Endothelial cell of umbilical vein (primary cell): ENCODE data around the gene SH3D21.

Experiments
- CTCF ChIP-seq, 2 donors: IDR thresholded peaks; 1 replicate in 1 of 2; 2 replicates in 1 of 2; pipeline ENCODE4 v1.5.1; 2011; ENCODE audit warnings: low read length in 2 of 2, mild to moderate bottlenecking in 2 of 2, moderate library complexity in 2 of 2, control low read depth in 1 of 2, inconsistent platforms in 1 of 2, low read depth in 1 of 2; ENCODE audit not compliant: insufficient read depth in 1 of 2; ENCODE audit errors: extremely low read depth in 1 of 2
- EZH2 ChIP-seq: IDR thresholded peaks from 2 replicates; pipeline ENCODE4 v1.6.1; 2012; ENCODE audit warnings: borderline replicate concordance, low read depth, mild to moderate bottlenecking, moderate library complexity, low read length, inconsistent platforms; ENCODE audit not compliant: severe bottlenecking
- FOS ChIP-seq: IDR thresholded peaks from 2 replicates; pipeline ENCODE4 v1.6.1; 2011; ENCODE audit warnings: mild to moderate bottlenecking, low read length, moderate library complexity, borderline replicate concordance; ENCODE audit not compliant: insufficient read depth
- GATA2 ChIP-seq: IDR thresholded peaks from 2 replicates; pipeline ENCODE4 v1.7.0; 2011; ENCODE audit warnings: low read depth, mild to moderate bottlenecking, moderate library complexity, mixed read lengths, low read length; ENCODE audit not compliant: insufficient read length, insufficient read depth
- JUN ChIP-seq: IDR thresholded peaks from 2 replicates; pipeline ENCODE4 v1.6.1; 2011; ENCODE audit warnings: borderline replicate concordance, low read depth; ENCODE audit not compliant: insufficient read length, insufficient read depth
- MAX ChIP-seq: IDR thresholded peaks from 2 replicates; pipeline ENCODE4 v1.6.1; 2011; ENCODE audit not compliant: insufficient read depth, insufficient read length
- MYC ChIP-seq: IDR thresholded peaks from one replicate; pipeline ENCODE4 v1.6.1; 2011; ENCODE audit warnings: mild to moderate bottlenecking, low read depth, low read length
- POLR2A ChIP-seq: IDR thresholded peaks from 2 replicates; pipeline ENCODE4 v1.6.1; 2012; ENCODE audit warnings: low read depth, mild to moderate bottlenecking, control low read depth, low read length
- POLR2AphosphoS5 ChIP-seq: IDR thresholded peaks from 2 replicates; pipeline ENCODE4 v1.6.1; 2012; ENCODE audit warnings: low read depth, mild to moderate bottlenecking, control low read depth, low read length, moderate library complexity; ENCODE audit not compliant: insufficient read depth

DNA sequence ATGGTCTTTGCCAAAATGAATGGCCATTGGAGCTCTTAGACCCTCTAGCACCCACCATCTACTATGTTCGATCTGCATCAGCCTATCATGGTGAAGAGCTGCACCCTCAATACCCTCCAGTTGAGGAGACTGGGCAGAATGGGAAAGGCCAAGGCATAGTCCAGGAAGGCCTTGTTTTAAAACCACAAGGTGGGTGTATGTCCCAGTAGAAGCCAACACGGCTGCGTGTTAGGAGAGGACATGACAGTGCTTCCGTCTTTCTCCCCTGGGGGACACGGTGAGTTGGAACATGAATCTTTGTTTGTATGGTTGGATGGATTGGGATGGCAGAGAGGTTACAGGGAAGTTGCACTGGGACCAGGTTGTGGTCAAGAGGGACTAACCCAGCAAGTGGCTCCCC lies 18.6 kb upstream of the SH3D21 start:
- TF ChIP-seq CTCF (IDR thresholded peaks at IDR 0.05; ENCODE audit: extremely low read depth in 1 of 2, insufficient read depth in 1 of 2, low read depth in 1 of 2, low read length in 2 of 2), result no peak
- no peak for TF ChIP-seq POLR2A
- TF ChIP-seq EZH2, result no peak
- TF ChIP-seq POLR2AphosphoS5, result no peak
- no peak for TF ChIP-seq FOS
- no peak for TF ChIP-seq MAX
- TF ChIP-seq JUN, result no peak
- TF ChIP-seq MYC, result no peak
- no peak for TF ChIP-seq GATA2
